Tibial nerve (tissue), 4 donors: ENCODE measurements around the gene BPIFB1. TPM values are rescaled to one million over a fixed set of nuclear protein-coding genes. Genes with fewer than 3 reads are reported as not detected.

ENCODE experiments used
- DNase-seq, 2 donors: peaks; one replicate each; pipeline ENCODE4 v3.0.0-alpha.2; 2019; ENCODE audit warnings: low spot score in 2 of 2
- H3K27ac ChIP-seq, 4 donors: fragments of 200-600 bp; sonication (generic) in 3 of 4; one replicate each; pipeline ENCODE4 v1.5.1; 2017 to 2019; ENCODE audit warnings: mild to moderate bottlenecking in 1 of 4
- H3K27me3 ChIP-seq, 2 donors: fragments of 200-600 bp; sonication (generic) in 1 of 2; one replicate each; pipeline versions ENCODE4 v1.5.1 to v1.6.0; 2017 to 2019
- H3K36me3 ChIP-seq, 3 donors: fragments of 200-600 bp; sonication (generic); one replicate each; pipeline ENCODE4 v1.5.1; 2018 to 2019
- H3K4me1 ChIP-seq, 4 donors: fragments of 200-600 bp; sonication (generic) in 3 of 4; one replicate each; pipeline ENCODE4 v1.5.1; 2017 to 2019
- H3K4me3 ChIP-seq, 4 donors: fragments of 200-600 bp; sonication (generic) in 3 of 4; one replicate each; pipeline ENCODE4 v1.5.1; 2017 to 2019; ENCODE audit warnings: mild to moderate bottlenecking in 1 of 4, moderate library complexity in 1 of 4
- H3K9me3 ChIP-seq, 4 donors: fragments of 200-600 bp; sonication (generic) in 3 of 4; one replicate each; pipeline ENCODE4 v1.5.1; 2017 to 2019
- EP300 ChIP-seq, 2 donors: sonication (generic); formaldehyde crosslinking; IDR thresholded peaks; one replicate each; pipeline ENCODE4 v1.6.1; 2017; ENCODE audit warnings: antibody characterized with exemption in 2 of 2, mild to moderate bottlenecking in 1 of 2
- POLR2A ChIP-seq, 2 donors: fragments of 450-650 bp; IDR thresholded peaks; one replicate each; pipeline ENCODE4 v1.6.1; 2017; ENCODE audit warnings: antibody characterized with exemption in 2 of 2, mild to moderate bottlenecking in 2 of 2, moderate library complexity in 2 of 2
- WGBS, 2 donors: methylation state at CpG; one replicate each; pipeline ENCODE4 v1.1.5; 2018; 5-methylcytosine and 5-hydroxymethylcytosine counted together
- total RNA-seq, 4 donors: library from RNA; depleted of rRNA; stranded (reverse); fragments of >200 nt; gene quantifications; one replicate each; pipeline ENCODE4 v1.1.0, GENCODE V29; 2016
- TF ChIP-seq, protein P1 (sequence below), 5 experiments: fragments of 200-600 bp in 3 of 5; fragments of 450-650 bp in 2 of 5; sonication (generic) in 3 of 5; IDR thresholded peaks; one replicate each; pipeline ENCODE4 v1.5.1; 2016 to 2019; ENCODE audit warnings: antibody characterized with exemption in 5 of 5, mild to moderate bottlenecking in 3 of 5, moderate library complexity in 2 of 5

BPIFB1 gene
- total RNA-seq, 4 donors from 2014 or later, result not detected

DNA sequence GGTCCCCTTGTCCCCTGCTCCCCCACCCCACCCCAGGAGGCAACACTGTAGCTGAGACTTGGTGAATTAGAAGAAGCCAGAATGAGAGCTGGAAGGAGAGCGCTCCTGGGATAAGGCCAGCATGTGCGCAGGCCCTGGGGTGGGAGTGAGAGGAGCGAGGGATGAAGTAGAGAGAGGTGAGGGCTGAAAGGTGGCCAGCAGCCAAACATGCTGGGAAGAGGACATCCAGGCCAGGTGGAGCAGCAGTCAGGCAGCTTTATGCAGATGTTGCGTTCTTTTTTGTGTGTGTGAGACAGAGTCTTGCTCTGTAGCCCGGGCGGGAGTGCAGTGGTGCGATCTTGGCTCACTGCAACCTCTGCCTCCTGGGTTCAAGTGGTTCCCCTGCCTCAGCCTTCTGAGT is 2.2 kb upstream of the BPIFB1 start:
- H3K27me3 ChIP-seq, result no peaks in the 10 kb centered on the region
- TF ChIP-seq POLR2A (IDR thresholded peaks at IDR 0.05) (no peak), EP300 (IDR thresholded peaks at IDR 0.05) (no peak)
- TF ChIP-seq, protein P1, sequence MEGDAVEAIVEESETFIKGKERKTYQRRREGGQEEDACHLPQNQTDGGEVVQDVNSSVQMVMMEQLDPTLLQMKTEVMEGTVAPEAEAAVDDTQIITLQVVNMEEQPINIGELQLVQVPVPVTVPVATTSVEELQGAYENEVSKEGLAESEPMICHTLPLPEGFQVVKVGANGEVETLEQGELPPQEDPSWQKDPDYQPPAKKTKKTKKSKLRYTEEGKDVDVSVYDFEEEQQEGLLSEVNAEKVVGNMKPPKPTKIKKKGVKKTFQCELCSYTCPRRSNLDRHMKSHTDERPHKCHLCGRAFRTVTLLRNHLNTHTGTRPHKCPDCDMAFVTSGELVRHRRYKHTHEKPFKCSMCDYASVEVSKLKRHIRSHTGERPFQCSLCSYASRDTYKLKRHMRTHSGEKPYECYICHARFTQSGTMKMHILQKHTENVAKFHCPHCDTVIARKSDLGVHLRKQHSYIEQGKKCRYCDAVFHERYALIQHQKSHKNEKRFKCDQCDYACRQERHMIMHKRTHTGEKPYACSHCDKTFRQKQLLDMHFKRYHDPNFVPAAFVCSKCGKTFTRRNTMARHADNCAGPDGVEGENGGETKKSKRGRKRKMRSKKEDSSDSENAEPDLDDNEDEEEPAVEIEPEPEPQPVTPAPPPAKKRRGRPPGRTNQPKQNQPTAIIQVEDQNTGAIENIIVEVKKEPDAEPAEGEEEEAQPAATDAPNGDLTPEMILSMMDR (IDR thresholded peaks at IDR 0.05), result no peak

DNA sequence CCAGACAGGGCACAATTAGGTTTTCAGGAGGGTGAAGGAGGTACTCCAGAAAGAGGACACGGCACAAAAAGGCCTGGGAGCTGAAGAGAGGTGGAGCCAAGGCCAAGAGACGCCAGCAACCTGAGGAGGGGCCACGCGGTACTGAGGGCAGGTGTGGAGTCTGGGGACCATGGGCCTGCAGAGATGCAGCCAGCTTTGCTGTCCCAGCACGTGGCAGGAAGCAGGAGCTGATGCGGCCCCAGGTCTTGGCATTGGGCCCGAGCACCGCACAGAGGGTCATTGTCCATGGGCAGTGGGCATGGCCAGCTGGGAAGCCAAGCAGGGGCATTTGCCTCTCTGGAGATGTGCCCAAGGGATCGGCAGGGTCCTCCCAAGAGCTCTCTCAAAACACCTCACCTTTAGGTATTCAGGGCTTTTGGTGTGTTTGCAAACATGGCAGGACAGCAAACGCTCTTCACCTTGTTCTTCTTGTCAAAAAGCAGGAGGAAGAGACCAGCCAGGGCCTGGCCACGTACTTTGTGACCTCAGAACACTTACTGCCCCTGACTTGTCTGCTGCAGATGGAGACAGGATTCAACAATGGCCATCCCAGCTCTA is 1.4 kb upstream of the BPIFB1 start:
- Histone ChIP-seq H3K9me3 (no peaks in the 10 kb centered on the region), H3K36me3 (no peaks in the 10 kb centered on the region), H3K4me1 (peaks cover 0 to 15% (median 0%) of the 10 kb centered on the region in 4 donors), H3K27ac (no peak overlapping the region), H3K27me3 (no peaks in the 10 kb centered on the region), H3K4me3 (no peak overlapping the region)
- no peak for TF ChIP-seq EP300 (IDR thresholded peaks at IDR 0.05)
- TF ChIP-seq, protein P1 (IDR thresholded peaks at IDR 0.05), result no peak
- no peak for TF ChIP-seq POLR2A (IDR thresholded peaks at IDR 0.05)
- no peak for DNase-seq
- 72 to 74% methylated on average over 6 to 7 of the region's 11 CpGs for WGBS, 2 donors

More for the DNA sequence above, 2.2 kb upstream of the BPIFB1 start:
- H3K9me3 ChIP-seq, result no peaks in the 10 kb centered on the region
- H3K36me3 ChIP-seq, result no peaks in the 10 kb centered on the region
- no peak overlapping the region for H3K4me3 ChIP-seq
- H3K27ac ChIP-seq, result no peak overlapping the region
- no peak for DNase-seq
- 95 to 96% methylated on average over 7 of the region's 7 CpGs for WGBS, 2 donors
- H3K4me1 ChIP-seq, result peaks cover 0 to 15% (median 0%) of the 10 kb centered on the region in 4 donors

- DNase-seq, result no peak
- Histone ChIP-seq H3K27ac (no peak overlapping the region), H3K9me3 (peaks cover 0 to under 1% (median 0%) of the 10 kb centered on the region in 4 donors), H3K36me3 (no peaks in the 10 kb centered on the region), H3K4me1 (peaks cover 0 to 15% (median 0%) of the 10 kb centered on the region in 4 donors), H3K4me3 (no peak overlapping the region), H3K27me3 (no peaks in the 10 kb centered on the region)
- TF ChIP-seq, protein P1 (IDR thresholded peaks at IDR 0.05), result no peak
- TF ChIP-seq POLR2A (IDR thresholded peaks at IDR 0.05) (no peak), EP300 (IDR thresholded peaks at IDR 0.05) (no peak)
- WGBS, 2 donors, result 85 to 87% methylated on average over 8 of the region's 8 CpGs
These were observed 649 bp upstream of the BPIFB1 start for GRCh38 chr20:33282196-33282934.

DNA sequence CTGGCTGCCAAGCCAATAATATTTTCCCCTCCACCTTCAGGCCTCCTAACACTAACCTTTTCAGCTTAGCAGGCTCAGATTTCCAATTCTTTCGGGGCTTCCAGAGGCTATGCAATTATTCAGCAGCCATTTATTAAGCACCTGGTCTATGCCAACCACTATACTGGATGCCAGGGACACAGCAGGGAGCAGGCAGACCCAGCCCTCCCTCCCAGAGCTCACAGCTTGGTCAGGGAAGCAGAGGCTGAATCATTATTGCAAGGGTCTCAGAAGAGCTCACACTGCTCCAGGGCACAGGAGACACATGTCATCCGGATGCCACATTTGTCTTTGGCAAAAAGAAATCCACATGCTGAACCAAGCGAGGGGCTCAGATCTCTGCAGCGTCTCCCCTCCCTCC is 1.3 kb downstream of the BPIFB1 start:
- Histone ChIP-seq H3K4me3 (no peak overlapping the region), H3K36me3 (no peaks in the 10 kb centered on the region), H3K4me1 (peaks cover 0 to 7% (median 0%) of the 10 kb centered on the region in 4 donors), H3K9me3 (peaks cover 0 to 7% (median 0%) of the 10 kb centered on the region in 4 donors), H3K27ac (no peak overlapping the region), H3K27me3 (no peaks in the 10 kb centered on the region)
- DNase-seq, result no peak
- TF ChIP-seq POLR2A (IDR thresholded peaks at IDR 0.05) (no peak), EP300 (IDR thresholded peaks at IDR 0.05) (no peak)
- TF ChIP-seq, protein P1 (IDR thresholded peaks at IDR 0.05), result no peak
- WGBS, 2 donors, result 78% methylated on average over 2 to 4 of the region's 4 CpGs

GRCh38 chr20:33284937-33285336 is 1.9 kb downstream of the BPIFB1 start:
- H3K36me3 ChIP-seq, result no peaks in the 10 kb centered on the region
- TF ChIP-seq, protein P1 (IDR thresholded peaks at IDR 0.05), result no peak
- no peak for TF ChIP-seq EP300 (IDR thresholded peaks at IDR 0.05)
- no peak for TF ChIP-seq POLR2A (IDR thresholded peaks at IDR 0.05)
- H3K27ac ChIP-seq, result no peak overlapping the region
- no peaks in the 10 kb centered on the region for H3K27me3 ChIP-seq
- 68 to 69% methylated on average over 2 of the region's 2 CpGs for WGBS, 2 donors
- peaks cover 0 to 7% (median 0%) of the 10 kb centered on the region in 4 donors for H3K9me3 ChIP-seq
- no peak overlapping the region for H3K4me3 ChIP-seq
- peaks cover 0 to 7% (median 0%) of the 10 kb centered on the region in 4 donors for H3K4me1 ChIP-seq
- DNase-seq, result no peak
